Lower leg skin (tissue), 3 donors: ENCODE measurements around the gene ZNF213.

Experiments
- CTCF ChIP-seq, 3 donors: fragments of 450-650 bp; IDR thresholded peaks; one replicate each; pipeline ENCODE4 v1.5.1; 2016; ENCODE audit warnings: antibody characterized with exemption in 3 of 3, mild to moderate bottlenecking in 3 of 3, moderate library complexity in 2 of 3
- POLR2A ChIP-seq, 2 donors: fragments of 450-650 bp; IDR thresholded peaks; one replicate each; pipeline ENCODE4 v1.6.1; 2016 to 2017; ENCODE audit warnings: antibody characterized with exemption in 2 of 2, mild to moderate bottlenecking in 1 of 2, moderate library complexity in 1 of 2

DNA sequence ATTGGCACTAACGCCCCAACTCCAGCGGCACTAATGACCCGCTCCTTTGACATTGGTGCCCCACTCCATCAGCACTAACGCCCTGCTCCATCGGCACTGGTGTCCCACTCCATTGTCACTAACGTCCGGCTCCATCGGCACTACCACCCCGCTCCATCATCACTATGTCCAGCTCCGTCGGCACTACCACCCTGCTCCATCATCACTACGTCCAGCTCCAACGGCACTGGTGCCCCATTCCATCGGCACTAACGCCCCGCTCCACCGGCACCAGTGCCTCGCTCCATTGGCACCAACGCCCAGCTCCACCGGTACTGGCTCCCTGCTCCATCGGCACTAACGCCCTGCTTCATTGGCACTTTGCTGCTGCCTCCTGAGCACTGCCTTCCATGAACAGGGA, 7.5 kb downstream of the ZNF213 start:
- TF ChIP-seq CTCF (IDR thresholded peaks at IDR 0.05) (no peak), POLR2A (IDR thresholded peaks at IDR 0.05) (no peak)
